Left lung (tissue), 10 donors: ENCODE data around the gene PMEPA1. TPM values are rescaled to one million over a fixed set of nuclear protein-coding genes. Genes with fewer than 3 reads are reported as not detected.

Source experiments
- ATAC-seq: fragments of 200-7000 bp; cut with Tn5 transposase; one replicate; pipeline ENCODE4 v1.9.1; 2020; ENCODE audit warnings: moderate library complexity
- DNase-seq, 4 donors: peaks; one replicate each; pipeline ENCODE4 v3.0.0-alpha.2; 2013 to 2020
- H3K27ac ChIP-seq, 2 donors: fragments of 200-600 bp; sonication (generic) in 1 of 2; one replicate each; pipeline versions ENCODE4 v1.5.0 to v1.8.0; 2020 to 2021
- H3K27me3 ChIP-seq, 2 donors: fragments of 200-600 bp; sonication (generic) in 1 of 2; one replicate each; pipeline versions ENCODE4 v1.5.0 to v1.8.0; 2020 to 2021
- H3K36me3 ChIP-seq, 2 donors: fragments of 200-600 bp; sonication (generic) in 1 of 2; one replicate each; pipeline versions ENCODE4 v1.5.0 to v1.8.0; 2020 to 2021
- H3K4me1 ChIP-seq, 2 donors: fragments of 200-600 bp; one replicate each; pipeline ENCODE4 v1.8.0; 2021
- H3K4me3 ChIP-seq, 2 donors: fragments of 200-600 bp; sonication (generic) in 1 of 2; one replicate each; pipeline versions ENCODE4 v1.5.0 to v1.8.0; 2020 to 2021; ENCODE audit warnings: mild to moderate bottlenecking in 1 of 2
- H3K9me3 ChIP-seq, 2 donors: fragments of 200-600 bp; sonication (generic) in 1 of 2; one replicate each; pipeline versions ENCODE4 v1.5.0 to v1.8.0; 2020 to 2021
- CTCF ChIP-seq, 2 donors: fragments of 200-600 bp; sonication (generic) in 1 of 2; IDR thresholded peaks; one replicate each; pipeline versions ENCODE4 v1.5.0 to v1.8.0; 2021; ENCODE audit warnings: antibody characterized with exemption in 2 of 2
- intact Hi-C, 2 donors: fragments of 100-400 bp; cut with DNase I; formaldehyde crosslinking; loops; one replicate each; pipeline versions ENCODE4 v1.11.2 to v1.14.2; 2022
- polyA plus RNA-seq, 6 donors: library from polyadenylated mRNA; unstranded; fragments of 120-200 nt; gene quantifications; one replicate each; pipeline ENCODE4 v1.2.1, GENCODE V29; 2013; ENCODE audit not compliant: insufficient read length in 6 of 6
- total RNA-seq, 2 donors: library from RNA; stranded (reverse); fragmentation: NEBNext Ultra II Directional; extraction: Animal tissue kit (Norgen Biotek cat#: 25700); gene quantifications; one replicate each; pipeline ENCODE4 v1.2.1, GENCODE V29; 2021
- donor health status: DM: no; HTN: yes; CAD: no.
- donor health status: DM: no; HTN: no; CAD: no.

The PMEPA1 gene
- total and polyA plus RNA-seq, 8 donors, result 19.4 to 109 (median 26.2) TPM

DNA sequence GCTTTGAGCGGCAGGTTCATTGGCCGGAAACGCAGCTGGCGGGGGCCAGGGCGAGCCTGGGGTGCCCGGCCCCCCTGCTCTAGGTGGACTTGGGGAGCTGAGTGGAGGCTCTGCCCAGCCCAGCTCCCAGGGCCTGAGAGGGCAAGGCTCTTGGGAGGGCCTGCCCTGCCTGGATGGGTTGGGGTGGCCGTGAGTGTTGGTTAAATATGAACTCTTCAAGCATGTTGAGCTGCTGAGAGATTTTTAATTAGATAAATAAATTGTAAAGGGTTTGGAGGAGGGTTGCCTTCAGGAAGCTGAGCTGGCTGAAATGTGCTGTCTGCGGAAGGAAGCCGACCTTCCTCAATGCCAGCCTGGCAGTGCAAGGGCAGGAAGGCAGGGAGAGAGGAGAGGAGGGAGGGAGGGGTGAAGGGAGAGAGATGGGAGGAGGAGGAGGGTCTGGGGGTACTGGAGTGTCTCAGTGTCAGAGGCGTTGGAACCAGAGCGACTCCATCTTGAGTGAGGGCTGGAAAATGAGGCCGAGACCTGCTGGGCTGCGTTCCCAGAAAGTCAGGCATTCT lies 39.4 kb upstream of the PMEPA1 start:
- H3K4me1 ChIP-seq, result peaks cover 21 to 28% of the 10 kb centered on the region in 2 donors
- no peaks in the 10 kb centered on the region for H3K36me3 ChIP-seq
- peak overlapping the region; percentile 56 to 68 for H3K27ac ChIP-seq
- H3K4me3 ChIP-seq, result peak overlapping the region in 1 of 2 donors; percentile 13
- peaks cover 0 to 13% of the 10 kb centered on the region in 2 donors for H3K27me3 ChIP-seq
- DNase-seq (peak in 3 of 4 donors; percentile 40 to 79 (median 56)), ATAC-seq (peak; percentile 80)
- H3K9me3 ChIP-seq, result no peaks in the 10 kb centered on the region
- TF ChIP-seq CTCF (IDR thresholded peaks at IDR 0.05), result no peak
- intact Hi-C loops, result no loop called here

DNA sequence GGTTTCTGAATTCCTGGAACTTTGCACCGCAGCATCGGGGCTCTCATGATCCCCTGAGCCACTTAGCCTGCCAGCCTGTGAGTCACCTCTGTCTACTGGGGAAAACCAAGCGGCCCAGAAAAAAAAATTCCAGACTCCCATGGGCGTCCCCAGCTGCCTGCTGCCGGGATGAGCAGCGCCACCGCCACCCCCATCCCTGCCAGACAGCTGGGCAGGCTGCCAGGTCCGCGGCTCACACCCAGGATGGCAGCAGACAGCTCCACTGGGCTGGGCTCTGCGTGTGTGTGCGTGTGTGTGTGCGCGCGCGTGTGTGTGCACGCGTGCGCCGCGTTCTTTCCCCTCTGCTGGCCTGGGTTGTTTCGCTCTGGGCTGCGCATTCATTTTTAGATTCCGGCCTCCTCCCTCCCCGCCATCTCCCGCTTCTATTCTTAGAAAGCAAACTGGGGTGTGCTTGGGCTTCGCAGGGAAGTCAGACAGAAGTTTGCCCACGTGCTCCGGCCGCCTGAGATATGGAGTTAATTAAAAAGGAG lies 38.9 kb upstream of the PMEPA1 start:
- intact Hi-C loops, result no loop called here
- peak in 3 of 4 donors; percentile 68 to 89 (median 82) for DNase-seq
- H3K27me3 ChIP-seq, result peaks cover 0 to 13% of the 10 kb centered on the region in 2 donors
- H3K4me3 ChIP-seq, result peak overlapping the region in 1 of 2 donors; percentile 13
- TF ChIP-seq CTCF (IDR thresholded peaks at IDR 0.05), result no peak
- peaks cover 21 to 28% of the 10 kb centered on the region in 2 donors for H3K4me1 ChIP-seq
- H3K9me3 ChIP-seq, result no peaks in the 10 kb centered on the region
- no peaks in the 10 kb centered on the region for H3K36me3 ChIP-seq
- peak; percentile 79 for ATAC-seq
- peak overlapping the region; percentile 56 to 68 for H3K27ac ChIP-seq

DNA sequence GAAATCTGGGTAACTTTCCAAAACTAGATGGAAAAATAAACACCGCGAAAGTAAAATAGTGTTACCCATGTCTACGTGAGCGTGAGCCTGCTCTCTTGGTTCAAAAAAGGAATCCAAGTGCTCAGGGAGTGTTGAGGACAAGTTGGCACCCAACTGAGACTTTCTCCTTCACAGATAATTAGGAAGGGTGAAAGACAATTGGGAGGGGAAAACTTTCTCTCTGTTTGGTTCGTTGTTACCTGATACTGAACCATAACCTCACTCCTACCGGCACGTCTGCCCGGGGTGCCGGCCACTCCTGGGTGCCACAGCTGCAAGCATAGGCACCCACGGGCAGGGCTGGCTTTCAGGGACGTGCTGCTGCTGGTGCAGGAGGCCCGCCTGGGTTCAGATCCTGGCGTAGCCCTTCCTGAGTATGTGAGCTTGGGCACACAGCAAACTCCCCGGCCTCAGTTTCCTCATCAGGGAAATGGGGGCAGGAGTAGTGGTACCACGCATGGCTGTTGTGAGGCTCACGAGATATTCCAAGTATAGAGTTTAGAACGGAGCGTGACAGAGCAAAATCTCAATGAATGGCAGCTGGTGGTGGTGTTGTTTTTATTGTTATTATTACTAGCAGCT lies 38.2 kb upstream of the PMEPA1 start:
- peak overlapping the region; percentile 56 to 68 for H3K27ac ChIP-seq
- ATAC-seq (peak; percentile 8), DNase-seq (peak in 1 of 4 donors; percentile 35)
- H3K4me3 ChIP-seq, result no peak overlapping the region
- peaks cover 0 to 13% of the 10 kb centered on the region in 2 donors for H3K27me3 ChIP-seq
- H3K4me1 ChIP-seq, result peaks cover 21 to 28% of the 10 kb centered on the region in 2 donors
- H3K9me3 ChIP-seq, result no peaks in the 10 kb centered on the region
- no peaks in the 10 kb centered on the region for H3K36me3 ChIP-seq
- intact Hi-C loops, result no loop called here
- no peak for TF ChIP-seq CTCF (IDR thresholded peaks at IDR 0.05)

DNA sequence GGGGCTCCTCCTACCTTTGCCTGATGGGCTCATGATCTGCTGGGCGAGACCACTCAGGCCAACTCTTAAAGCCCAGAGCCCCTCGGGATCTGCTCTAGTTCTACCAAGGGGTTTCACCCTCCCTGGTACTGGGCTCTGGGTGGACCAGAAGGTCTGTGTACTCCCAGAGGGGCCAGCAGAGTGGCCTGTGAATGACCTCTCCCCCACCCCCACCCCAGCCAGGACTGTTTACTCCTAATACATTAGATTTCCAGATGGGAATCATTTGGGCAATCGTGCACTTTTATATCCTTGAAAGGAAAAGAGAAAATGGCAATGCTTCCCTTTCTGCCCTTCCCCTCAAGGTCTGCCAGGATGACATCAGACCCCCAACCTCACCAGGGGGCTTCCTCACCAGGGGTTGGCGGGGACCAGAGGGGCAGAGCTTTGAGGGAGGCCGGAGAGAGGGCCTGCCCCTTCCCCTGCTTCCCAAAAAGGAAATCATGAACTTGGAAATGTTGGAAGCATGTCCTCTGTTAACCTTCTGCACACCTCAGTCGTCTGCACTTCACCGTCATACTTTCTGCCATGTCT lies 37.1 kb upstream of the PMEPA1 start:
- peaks cover 0 to 13% of the 10 kb centered on the region in 2 donors for H3K27me3 ChIP-seq
- no peak overlapping the region for H3K27ac ChIP-seq
- DNase-seq, result peak in 1 of 4 donors; percentile 7
- no peaks in the 10 kb centered on the region for H3K9me3 ChIP-seq
- H3K4me3 ChIP-seq, result no peak overlapping the region
- no peaks in the 10 kb centered on the region for H3K36me3 ChIP-seq
- ATAC-seq, result no peak
- H3K4me1 ChIP-seq, result peaks cover 21 to 28% of the 10 kb centered on the region in 2 donors
- intact Hi-C loops, result no loop called here
- no peak for TF ChIP-seq CTCF (IDR thresholded peaks at IDR 0.05)

GRCh38 chr20:57746201-57746600 lies 36.4 kb upstream of the PMEPA1 start:
- Histone ChIP-seq H3K27ac (no peak overlapping the region), H3K9me3 (no peaks in the 10 kb centered on the region), H3K27me3 (peaks cover 0 to 13% of the 10 kb centered on the region in 2 donors), H3K4me3 (no peak overlapping the region), H3K4me1 (peaks cover 21 to 28% of the 10 kb centered on the region in 2 donors), H3K36me3 (no peaks in the 10 kb centered on the region)
- intact Hi-C loops, result no loop called here
- no peak for TF ChIP-seq CTCF (IDR thresholded peaks at IDR 0.05)
- ATAC-seq (no peak), DNase-seq (no peak)
